ENCODE data around the gene HIVEP3.

HIVEP3 gene

DNA sequence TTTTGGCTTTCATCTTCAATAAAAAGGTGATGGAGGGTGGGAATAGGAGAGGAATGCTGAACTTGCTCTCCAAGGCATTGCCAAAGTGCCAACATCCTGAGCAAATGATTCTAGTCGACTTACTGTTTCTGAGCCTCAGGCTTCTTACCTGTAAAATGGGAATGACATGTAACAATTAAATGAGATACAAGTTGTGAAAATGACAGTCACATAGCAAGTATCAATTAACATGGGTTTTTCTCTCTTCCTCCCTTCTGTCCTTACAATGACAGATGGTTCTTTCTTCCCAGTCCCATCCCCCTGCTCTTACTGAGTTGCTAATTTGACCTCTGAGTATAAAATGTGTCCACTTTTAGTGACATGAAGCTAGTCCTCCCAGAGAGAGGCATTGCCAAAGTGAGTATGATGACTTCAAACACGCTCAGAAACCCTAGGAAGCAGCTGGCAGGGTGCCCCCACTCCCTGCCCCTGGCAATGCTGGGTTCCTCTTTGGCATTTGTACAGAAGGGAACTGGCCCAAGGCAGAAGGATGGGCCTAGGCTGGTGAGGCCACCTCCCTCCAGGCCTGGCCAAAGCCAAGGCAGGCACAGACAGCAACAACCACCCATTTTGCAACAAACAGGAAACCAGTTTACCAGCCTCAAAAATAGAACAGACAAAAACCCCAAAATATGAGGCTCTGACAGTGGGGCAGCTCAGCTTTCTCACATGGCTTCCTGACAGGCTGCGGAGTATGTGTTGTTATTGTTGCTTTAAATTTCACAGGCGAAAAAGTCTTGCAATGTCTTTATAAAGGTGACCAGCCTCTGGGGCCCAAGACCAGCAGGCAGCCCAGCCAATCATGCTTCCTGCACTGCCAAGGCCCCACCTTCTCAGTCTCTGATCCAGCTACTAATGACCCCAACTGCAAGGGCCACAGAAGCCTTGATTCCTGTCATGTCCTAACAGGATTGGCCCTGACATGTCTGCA, 115.9 kb downstream of the HIVEP3 start:
- no peak for DNase-seq (ENCODE audit: low read depth, low spot score)
- H3K9ac ChIP-seq (ENCODE audit: insufficient read length): no peak overlapping the region

GRCh38 chr1:41800311-41800829, 118.4 kb downstream of the HIVEP3 start:
- no peak overlapping the region for H3K4me3 ChIP-seq

More for the DNA sequence above, 115.9 kb downstream of the HIVEP3 start:
- TF ChIP-seq POLR2AphosphoS5 (IDR thresholded peaks at IDR 0.05; ENCODE audit: borderline replicate concordance, low read depth, low read length) (no peak), EZH2 (IDR thresholded peaks at IDR 0.05) (no peak)
- Histone ChIP-seq H3K9me3 (ENCODE audit: low read depth, low read length) (no peaks in the 10 kb centered on the region), H3K36me3 (ENCODE audit: insufficient read depth, low read length) (no peaks in the 10 kb centered on the region), H3K27ac (no peak overlapping the region), H3K4me3 (no peak overlapping the region)

GRCh38 chr1:41799723-41800122, 119.0 kb downstream of the HIVEP3 start:
- no peak for DNase-seq (ENCODE audit: low read depth, low spot score)
- H3K9me3 ChIP-seq (ENCODE audit: low read depth, low read length): no peaks in the 10 kb centered on the region
- no peak overlapping the region for H3K9ac ChIP-seq (ENCODE audit: insufficient read length)
- TF ChIP-seq POLR2AphosphoS5 (IDR thresholded peaks at IDR 0.05; ENCODE audit: borderline replicate concordance, low read depth, low read length) (no peak), FOXP2 (optimal IDR thresholded peaks at IDR 0.05; ENCODE audit: control extremely low read depth, extremely low read length, insufficient read depth) (no peak), EZH2 (IDR thresholded peaks at IDR 0.05) (no peak)
- no peak overlapping the region for H3K4me3 ChIP-seq
- H3K27ac ChIP-seq: no peak overlapping the region
- H3K36me3 ChIP-seq (ENCODE audit: insufficient read depth, low read length): no peaks in the 10 kb centered on the region

More at GRCh38 chr1:41800311-41800829, 118.4 kb downstream of the HIVEP3 start:
- Histone ChIP-seq H3K9me3 (ENCODE audit: low read depth, low read length) (no peaks in the 10 kb centered on the region), H3K27ac (no peak overlapping the region), H3K36me3 (ENCODE audit: insufficient read depth, low read length) (no peaks in the 10 kb centered on the region), H3K9ac (ENCODE audit: insufficient read length) (no peak overlapping the region)
- no peak for TF ChIP-seq FOXP2 (optimal IDR thresholded peaks at IDR 0.05; ENCODE audit: control extremely low read depth, extremely low read length, insufficient read depth)
- TF ChIP-seq EZH2 (IDR thresholded peaks at IDR 0.05): no peak
- no peak for TF ChIP-seq POLR2AphosphoS5 (IDR thresholded peaks at IDR 0.05; ENCODE audit: borderline replicate concordance, low read depth, low read length)
- no peak for DNase-seq (ENCODE audit: low read depth, low spot score)

DNA sequence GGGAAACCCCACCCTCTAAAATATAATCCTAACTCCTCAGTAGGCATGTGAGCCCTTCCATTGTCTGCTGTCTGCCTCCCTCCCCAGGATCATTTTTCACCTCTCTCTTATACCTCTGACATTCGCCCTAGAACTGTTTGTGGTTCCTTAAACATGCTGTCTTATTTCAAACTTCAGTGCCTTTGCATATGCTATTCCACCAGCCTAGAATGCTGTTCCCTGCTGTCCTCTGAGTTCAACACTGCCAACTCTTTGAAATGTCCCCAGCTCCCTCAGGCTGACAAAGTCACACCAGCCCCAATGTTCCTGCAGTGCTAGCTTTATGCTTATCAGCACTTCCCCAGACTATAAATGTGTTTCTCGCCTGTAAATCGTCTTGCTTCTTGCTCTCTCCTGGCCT, 119.5 kb downstream of the HIVEP3 start:
- Histone ChIP-seq H3K9ac (ENCODE audit: insufficient read length) (no peak overlapping the region), H3K9me3 (ENCODE audit: low read depth, low read length) (no peaks in the 10 kb centered on the region), H3K36me3 (ENCODE audit: insufficient read depth, low read length) (no peaks in the 10 kb centered on the region), H3K27ac (no peak overlapping the region), H3K4me3 (no peak overlapping the region)
- DNase-seq (ENCODE audit: low read depth, low spot score): no peak
- TF ChIP-seq POLR2AphosphoS5 (IDR thresholded peaks at IDR 0.05; ENCODE audit: borderline replicate concordance, low read depth, low read length) (no peak), FOXP2 (optimal IDR thresholded peaks at IDR 0.05; ENCODE audit: control extremely low read depth, extremely low read length, insufficient read depth) (no peak), EZH2 (IDR thresholded peaks at IDR 0.05) (no peak)

DNA sequence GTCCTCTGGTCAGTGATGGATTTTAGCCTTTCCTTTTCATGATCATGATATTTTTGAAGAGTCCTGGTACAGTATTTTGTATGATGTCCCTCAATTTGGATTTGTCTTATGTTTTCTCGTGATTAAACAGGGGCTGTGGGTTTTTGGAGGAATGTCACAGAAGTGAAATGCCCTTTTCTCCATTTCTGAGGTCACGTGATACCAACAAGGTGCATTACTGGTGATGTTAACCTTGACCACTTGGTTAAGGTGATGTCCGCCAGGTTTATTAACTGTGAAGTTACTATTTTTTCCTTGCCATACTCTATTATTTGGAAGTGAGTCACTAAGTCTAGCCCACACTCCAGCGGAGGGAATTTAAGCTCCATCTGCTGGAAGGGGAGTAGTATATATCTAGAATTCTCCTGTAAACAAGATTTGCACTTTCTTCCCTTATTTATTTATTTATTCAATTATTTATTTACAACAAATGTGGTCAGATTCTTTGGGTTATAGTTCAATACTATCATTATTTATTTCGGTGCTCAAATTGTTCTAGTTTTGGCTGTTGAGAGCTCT, 123.4 kb downstream of the HIVEP3 start:
- TF ChIP-seq POLR2AphosphoS5 (IDR thresholded peaks at IDR 0.05; ENCODE audit: borderline replicate concordance, low read depth, low read length) (no peak), FOXP2 (optimal IDR thresholded peaks at IDR 0.05; ENCODE audit: control extremely low read depth, extremely low read length, insufficient read depth) (no peak), EZH2 (IDR thresholded peaks at IDR 0.05) (no peak)
- H3K36me3 ChIP-seq (ENCODE audit: insufficient read depth, low read length): no peaks in the 10 kb centered on the region
- no peak for DNase-seq (ENCODE audit: low read depth, low spot score)
- H3K9me3 ChIP-seq (ENCODE audit: low read depth, low read length): no peaks in the 10 kb centered on the region
- H3K9ac ChIP-seq (ENCODE audit: insufficient read length): no peak overlapping the region
- H3K4me3 ChIP-seq: no peak overlapping the region
- H3K27ac ChIP-seq: no peak overlapping the region

- Histone ChIP-seq H3K9ac (ENCODE audit: insufficient read length) (no peak overlapping the region), H3K4me3 (no peak overlapping the region), H3K36me3 (ENCODE audit: insufficient read depth, low read length) (no peaks in the 10 kb centered on the region), H3K27ac (no peak overlapping the region), H3K9me3 (ENCODE audit: low read depth, low read length) (no peaks in the 10 kb centered on the region)
- DNase-seq (ENCODE audit: low read depth, low spot score): no peak
- TF ChIP-seq POLR2AphosphoS5 (IDR thresholded peaks at IDR 0.05; ENCODE audit: borderline replicate concordance, low read depth, low read length) (no peak), FOXP2 (optimal IDR thresholded peaks at IDR 0.05; ENCODE audit: control extremely low read depth, extremely low read length, insufficient read depth) (no peak), EZH2 (IDR thresholded peaks at IDR 0.05) (no peak)
These were observed 124.7 kb downstream of the HIVEP3 start for GRCh38 chr1:41794031-41794430.

GRCh38 chr1:41792485-41792770, 126.3 kb downstream of the HIVEP3 start:
- no peaks in the 10 kb centered on the region for H3K36me3 ChIP-seq (ENCODE audit: insufficient read depth, low read length)
- no peak for TF ChIP-seq EZH2 (IDR thresholded peaks at IDR 0.05)
- no peak for TF ChIP-seq FOXP2 (optimal IDR thresholded peaks at IDR 0.05; ENCODE audit: control extremely low read depth, extremely low read length, insufficient read depth)
- no peak for TF ChIP-seq POLR2AphosphoS5 (IDR thresholded peaks at IDR 0.05; ENCODE audit: borderline replicate concordance, low read depth, low read length)
- no peak overlapping the region for H3K9ac ChIP-seq (ENCODE audit: insufficient read length)
- no peak for DNase-seq (ENCODE audit: low read depth, low spot score)
- no peak overlapping the region for H3K4me3 ChIP-seq
- H3K9me3 ChIP-seq (ENCODE audit: low read depth, low read length): no peaks in the 10 kb centered on the region
- H3K27ac ChIP-seq: no peak overlapping the region

GRCh38 chr1:41791667-41792484, 126.8 kb downstream of the HIVEP3 start:
- Histone ChIP-seq H3K9ac (ENCODE audit: insufficient read length) (no peak overlapping the region), H3K36me3 (ENCODE audit: insufficient read depth, low read length) (no peaks in the 10 kb centered on the region), H3K4me3 (no peak overlapping the region), H3K27ac (no peak overlapping the region), H3K9me3 (ENCODE audit: low read depth, low read length) (no peaks in the 10 kb centered on the region)
- TF ChIP-seq FOXP2 (optimal IDR thresholded peaks at IDR 0.05; ENCODE audit: control extremely low read depth, extremely low read length, insufficient read depth): no peak
- TF ChIP-seq POLR2AphosphoS5 (IDR thresholded peaks at IDR 0.05; ENCODE audit: borderline replicate concordance, low read depth, low read length): no peak
- no peak for TF ChIP-seq EZH2 (IDR thresholded peaks at IDR 0.05)
- no peak for DNase-seq (ENCODE audit: low read depth, low spot score)
